Muscle layer of duodenum (tissue), 2 donors: Measurements from ENCODE around the gene PDE4B.
"Not testable (repeated sequence)": the region's sequence is repeated elsewhere in the genome, so short reads cannot be mapped to it uniquely, and the experiment has no call there.

Source experiments
- H3K27ac ChIP-seq: one replicate; pipeline ENCODE4 v1.7.0; 2013; ENCODE audit warnings: mild to moderate bottlenecking, low read length
- H3K27me3 ChIP-seq: one replicate; pipeline ENCODE4 v1.7.0; 2013; ENCODE audit warnings: low read depth, mild to moderate bottlenecking, control low read depth, low read length
- H3K36me3 ChIP-seq, 2 donors: one replicate each; pipeline ENCODE4 v1.7.0; 2013; ENCODE audit warnings: low read length in 2 of 2, control low read depth in 1 of 2, mild to moderate bottlenecking in 1 of 2; ENCODE audit not compliant: insufficient read depth in 2 of 2, control insufficient read depth in 1 of 2
- H3K4me1 ChIP-seq, 2 donors: one replicate each; pipeline ENCODE4 v1.7.0; 2013; ENCODE audit warnings: low read length in 2 of 2, mild to moderate bottlenecking in 2 of 2, control low read depth in 1 of 2, moderate library complexity in 1 of 2; ENCODE audit not compliant: insufficient read depth in 2 of 2, control insufficient read depth in 1 of 2
- H3K4me3 ChIP-seq, 2 donors: one replicate each; pipeline ENCODE4 v1.7.0; 2013; ENCODE audit warnings: low read length in 2 of 2, low read depth in 1 of 2, mild to moderate bottlenecking in 1 of 2
- H3K9me3 ChIP-seq, 2 donors: one replicate each; pipeline ENCODE4 v1.7.0; 2013; ENCODE audit warnings: low read length in 2 of 2, control low read depth in 1 of 2, mild to moderate bottlenecking in 1 of 2; ENCODE audit not compliant: control insufficient read depth in 1 of 2
- donor health status: healthy.

PDE4B gene

GRCh38 chr1:66028035-66028434 lies 235.3 kb downstream of the PDE4B start:
- Histone ChIP-seq H3K4me3 (no peak overlapping the region), H3K4me1 (no peaks in the 10 kb centered on the region), H3K9me3 (no peaks in the 10 kb centered on the region), H3K27me3 (no peaks in the 10 kb centered on the region), H3K27ac (no peak overlapping the region), H3K36me3 (no peaks in the 10 kb centered on the region)

GRCh38 chr1:66033781-66034180 lies 241.1 kb downstream of the PDE4B start:
- Histone ChIP-seq H3K4me1 (no peaks in the 10 kb centered on the region), H3K4me3 (no peak overlapping the region)

GRCh38 chr1:66035616-66036245 lies 243.0 kb downstream of the PDE4B start:
- H3K4me3 ChIP-seq: no peak overlapping the region
- no peaks in the 10 kb centered on the region for H3K4me1 ChIP-seq
- no peaks in the 10 kb centered on the region for H3K36me3 ChIP-seq
- H3K27me3 ChIP-seq: no peaks in the 10 kb centered on the region
- H3K9me3 ChIP-seq: no peaks in the 10 kb centered on the region
- no peak overlapping the region for H3K27ac ChIP-seq

More at GRCh38 chr1:66033781-66034180, 241.1 kb downstream of the PDE4B start:
- no peak overlapping the region for H3K27ac ChIP-seq
- H3K9me3 ChIP-seq: no peaks in the 10 kb centered on the region
- no peaks in the 10 kb centered on the region for H3K36me3 ChIP-seq
- no peaks in the 10 kb centered on the region for H3K27me3 ChIP-seq

- Histone ChIP-seq H3K27ac (no peak overlapping the region), H3K9me3 (no peaks in the 10 kb centered on the region), H3K4me1 (no peaks in the 10 kb centered on the region), H3K36me3 (no peaks in the 10 kb centered on the region), H3K4me3 (no peak overlapping the region), H3K27me3 (no peaks in the 10 kb centered on the region)
Observed at GRCh38 chr1:66041654-66042053, 249.0 kb downstream of the PDE4B start.

- Histone ChIP-seq H3K9me3 (no peaks in the 10 kb centered on the region), H3K4me3 (no peak overlapping the region), H3K27ac (no peak overlapping the region), H3K27me3 (no peaks in the 10 kb centered on the region), H3K36me3 (no peaks in the 10 kb centered on the region), H3K4me1 (no peaks in the 10 kb centered on the region)
Observed at GRCh38 chr1:66043186-66043585, 250.5 kb downstream of the PDE4B start.

GRCh38 chr1:66044912-66045311 lies 252.2 kb downstream of the PDE4B start:
- no peaks in the 10 kb centered on the region for H3K36me3 ChIP-seq
- H3K27ac ChIP-seq: no peak overlapping the region
- H3K4me3 ChIP-seq: no peak overlapping the region
- H3K9me3 ChIP-seq: no peaks in the 10 kb centered on the region
- H3K4me1 ChIP-seq: no peaks in the 10 kb centered on the region
- H3K27me3 ChIP-seq: no peaks in the 10 kb centered on the region

GRCh38 chr1:66046415-66046814 lies 253.7 kb downstream of the PDE4B start:
- no peaks in the 10 kb centered on the region for H3K9me3 ChIP-seq
- no peaks in the 10 kb centered on the region for H3K4me1 ChIP-seq
- H3K36me3 ChIP-seq: no peaks in the 10 kb centered on the region
- H3K27ac ChIP-seq: no peak overlapping the region
- no peak overlapping the region for H3K4me3 ChIP-seq
- no peaks in the 10 kb centered on the region for H3K27me3 ChIP-seq

GRCh38 chr1:66048011-66048410 lies 255.3 kb downstream of the PDE4B start:
- H3K4me1 ChIP-seq: no peaks in the 10 kb centered on the region
- no peak overlapping the region for H3K4me3 ChIP-seq
- H3K27ac ChIP-seq: no peak overlapping the region
- no peaks in the 10 kb centered on the region for H3K9me3 ChIP-seq
- H3K27me3 ChIP-seq: no peaks in the 10 kb centered on the region
- H3K36me3 ChIP-seq: no peaks in the 10 kb centered on the region

GRCh38 chr1:66050123-66050522 lies 257.4 kb downstream of the PDE4B start:
- no peaks in the 10 kb centered on the region for H3K9me3 ChIP-seq
- H3K27me3 ChIP-seq: no peaks in the 10 kb centered on the region
- no peak overlapping the region for H3K4me3 ChIP-seq
- H3K4me1 ChIP-seq: no peaks in the 10 kb centered on the region
- H3K36me3 ChIP-seq: no peaks in the 10 kb centered on the region
- no peak overlapping the region for H3K27ac ChIP-seq

GRCh38 chr1:66050633-66051032 lies 257.9 kb downstream of the PDE4B start:
- no peaks in the 10 kb centered on the region for H3K36me3 ChIP-seq
- no peaks in the 10 kb centered on the region for H3K4me1 ChIP-seq
- H3K9me3 ChIP-seq: no peaks in the 10 kb centered on the region
- no peak overlapping the region for H3K27ac ChIP-seq
- no peak overlapping the region for H3K4me3 ChIP-seq
- no peaks in the 10 kb centered on the region for H3K27me3 ChIP-seq

GRCh38 chr1:66055092-66055491 lies 262.4 kb downstream of the PDE4B start:
- H3K27me3 ChIP-seq: no peaks in the 10 kb centered on the region
- H3K4me3 ChIP-seq: no peak overlapping the region
- H3K9me3 ChIP-seq: no peaks in the 10 kb centered on the region
- H3K4me1 ChIP-seq: no peaks in the 10 kb centered on the region
- H3K27ac ChIP-seq: no peak overlapping the region
- no peaks in the 10 kb centered on the region for H3K36me3 ChIP-seq

- not testable (repeated sequence) for H3K27me3 ChIP-seq, H3K4me3 ChIP-seq, H3K36me3 ChIP-seq, H3K4me1 ChIP-seq, H3K9me3 ChIP-seq, H3K27ac ChIP-seq
Observed at GRCh38 chr1:66057448-66057847, 264.8 kb downstream of the PDE4B start.
